HG02840 (cell line): ENCODE results near the gene STUM.
"Not testable (repeated sequence)": the region's sequence is repeated elsewhere in the genome, so short reads cannot be mapped to it uniquely, and the experiment has no call there.

Experiments used
- ATAC-seq: cut with Tn5 transposase; IDR thresholded peaks from one replicate; pipeline ENCODE4 v1.9.1; 2021; ENCODE audit warnings: mild to moderate bottlenecking, moderate library complexity, moderate number of reproducible peaks; ENCODE audit not compliant: unreplicated experiment, low FRiP score

Gene STUM

GRCh38 chr1:226578946-226579578 lies 30.5 kb downstream of the STUM start:
- no peak for ATAC-seq

GRCh38 chr1:226579781-226580323 lies 31.3 kb downstream of the STUM start:
- ATAC-seq, result no peak

- ATAC-seq, result no peak
These were observed 32.2 kb downstream of the STUM start for GRCh38 chr1:226580625-226581270.

- no peak for ATAC-seq
These were observed 33.2 kb downstream of the STUM start for GRCh38 chr1:226581650-226582330.

- no peak for ATAC-seq
These were observed 34.4 kb downstream of the STUM start for GRCh38 chr1:226582966-226583365.

- ATAC-seq, result no peak
These were observed 35.6 kb downstream of the STUM start for GRCh38 chr1:226584164-226584563.

GRCh38 chr1:226586116-226586515 lies 37.6 kb downstream of the STUM start:
- no peak for ATAC-seq

GRCh38 chr1:226586650-226587422 lies 38.3 kb downstream of the STUM start:
- ATAC-seq, result no peak

- ATAC-seq, result no peak
These were observed 39.9 kb downstream of the STUM start for GRCh38 chr1:226588484-226588883.

- no peak for ATAC-seq
These were observed 40.6 kb downstream of the STUM start for GRCh38 chr1:226589008-226589733.

- ATAC-seq, result no peak
These were observed 42.0 kb downstream of the STUM start for GRCh38 chr1:226590614-226591013.

- ATAC-seq, result no peak
These were observed 45.0 kb downstream of the STUM start for GRCh38 chr1:226593541-226593940.

GRCh38 chr1:226596531-226597165 lies 48.1 kb downstream of the STUM start:
- no peak for ATAC-seq

- ATAC-seq, result no peak
These were observed 49.3 kb downstream of the STUM start for GRCh38 chr1:226597616-226598454.

GRCh38 chr1:226598455-226598849 lies 49.9 kb downstream of the STUM start:
- no peak for ATAC-seq

- not testable (repeated sequence) for ATAC-seq
These were observed 50.4 kb downstream of the STUM start for GRCh38 chr1:226598955-226599354.

- no peak for ATAC-seq
These were observed 51.2 kb downstream of the STUM start for GRCh38 chr1:226599636-226600238.

GRCh38 chr1:226600254-226600653 lies 51.7 kb downstream of the STUM start:
- ATAC-seq, result no peak
